Measurements from ENCODE around the gene PAX2.

Gene PAX2

DNA sequence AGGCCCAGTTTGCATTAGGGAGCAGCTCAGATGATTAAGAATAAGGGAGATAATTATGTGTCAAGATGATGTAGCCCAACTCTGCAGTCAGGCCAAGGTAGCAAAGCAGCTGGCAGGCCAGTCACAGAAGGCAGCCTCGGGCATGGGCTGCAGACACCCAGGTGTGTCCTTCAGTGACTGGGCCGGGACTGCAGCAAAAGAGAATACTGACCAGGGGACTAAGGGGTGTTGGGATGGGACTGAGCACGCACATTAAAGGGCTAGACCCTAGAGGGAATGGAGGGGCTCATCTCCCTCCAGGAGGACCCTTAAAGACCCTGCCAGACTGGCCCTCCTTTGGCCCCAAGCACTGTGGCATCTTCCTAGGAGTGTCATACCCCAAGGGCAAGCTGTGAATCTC, 38.7 kb downstream of the PAX2 start:
- no peak for DNase-seq (ENCODE audit: low read depth in 4 of 4, low spot score in 1 of 4)

GRCh38 chr10:100786591-100786990, 41.2 kb downstream of the PAX2 start:
- no peak for DNase-seq (ENCODE audit: low read depth in 4 of 4, low spot score in 1 of 4)

GRCh38 chr10:100788002-100788903, 42.9 kb downstream of the PAX2 start:
- no peak for DNase-seq (ENCODE audit: low read depth in 4 of 4, low spot score in 1 of 4)

- DNase-seq (ENCODE audit: low read depth in 4 of 4, low spot score in 1 of 4) = no peak
Measured at GRCh38 chr10:100790761-100791208, 45.4 kb downstream of the PAX2 start.

GRCh38 chr10:100791369-100792058, 46.1 kb downstream of the PAX2 start:
- no peak for DNase-seq (ENCODE audit: low read depth in 4 of 4, low spot score in 1 of 4)

GRCh38 chr10:100792574-100792973, 47.2 kb downstream of the PAX2 start:
- DNase-seq (ENCODE audit: low read depth in 4 of 4, low spot score in 1 of 4) = no peak

DNA sequence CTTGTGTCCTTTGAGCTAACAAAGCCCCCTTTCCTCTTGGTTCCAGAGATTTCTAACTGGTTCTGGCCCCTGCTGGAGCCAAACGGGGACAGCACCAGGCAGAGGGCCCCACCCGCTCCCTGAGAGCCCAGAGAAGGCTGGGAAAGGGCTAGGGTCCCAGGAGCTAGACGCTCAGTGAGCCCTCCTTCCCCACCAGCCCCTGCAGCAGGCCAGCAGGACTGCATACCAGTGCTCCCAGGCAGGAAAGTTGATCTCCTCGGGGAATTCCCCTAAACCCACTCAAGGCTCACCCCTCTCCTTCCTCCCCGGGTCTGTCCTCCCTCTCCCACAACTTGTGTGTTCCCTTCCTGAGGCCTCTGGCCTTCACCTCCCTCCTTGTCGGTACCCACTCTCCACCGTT, 47.7 kb downstream of the PAX2 start:
- DNase-seq (ENCODE audit: low read depth in 4 of 4, low spot score in 1 of 4) = no peak

DNA sequence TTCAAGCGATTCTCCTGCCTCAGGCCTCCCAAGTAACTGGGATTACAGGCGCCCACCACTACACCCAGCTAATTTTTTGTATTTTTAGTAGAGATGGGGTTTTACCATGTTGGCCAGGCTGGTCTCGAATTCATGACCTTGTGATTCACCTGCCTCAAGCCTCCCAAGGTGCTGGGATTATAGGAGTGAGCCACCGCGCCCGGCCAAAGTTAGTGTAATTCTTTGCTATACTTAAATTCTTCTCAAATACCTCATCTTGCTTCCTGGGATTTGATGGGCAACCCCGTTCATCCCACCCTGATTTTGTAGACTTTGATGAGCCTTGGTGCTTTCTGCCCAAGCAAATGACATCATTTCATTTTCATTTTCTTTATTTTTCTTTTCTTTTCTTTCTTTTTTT, 54.5 kb downstream of the PAX2 start:
- DNase-seq (ENCODE audit: low read depth in 4 of 4, low spot score in 1 of 4) = no peak

DNA sequence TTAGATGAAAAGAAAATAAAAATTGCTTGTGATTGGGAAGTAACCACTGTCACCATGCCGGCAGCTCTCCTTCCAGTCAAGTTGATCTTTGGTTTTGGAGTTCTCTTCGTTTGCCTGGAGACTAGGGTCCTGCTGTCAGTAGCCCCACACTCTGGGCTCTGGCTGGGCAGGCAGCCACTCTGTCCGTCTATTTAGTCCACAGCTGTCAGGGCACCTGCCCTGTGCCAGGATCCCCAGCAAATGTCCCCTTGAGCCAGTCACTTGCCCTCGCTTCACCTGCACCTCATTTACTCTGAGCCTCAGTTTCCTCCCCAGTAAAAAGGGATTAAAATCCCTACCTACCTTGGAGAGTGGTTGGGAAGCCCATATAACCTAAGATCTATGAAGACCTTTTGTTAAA, 55.5 kb downstream of the PAX2 start:
- DNase-seq (ENCODE audit: low read depth in 4 of 4, low spot score in 1 of 4) = no peak

DNA sequence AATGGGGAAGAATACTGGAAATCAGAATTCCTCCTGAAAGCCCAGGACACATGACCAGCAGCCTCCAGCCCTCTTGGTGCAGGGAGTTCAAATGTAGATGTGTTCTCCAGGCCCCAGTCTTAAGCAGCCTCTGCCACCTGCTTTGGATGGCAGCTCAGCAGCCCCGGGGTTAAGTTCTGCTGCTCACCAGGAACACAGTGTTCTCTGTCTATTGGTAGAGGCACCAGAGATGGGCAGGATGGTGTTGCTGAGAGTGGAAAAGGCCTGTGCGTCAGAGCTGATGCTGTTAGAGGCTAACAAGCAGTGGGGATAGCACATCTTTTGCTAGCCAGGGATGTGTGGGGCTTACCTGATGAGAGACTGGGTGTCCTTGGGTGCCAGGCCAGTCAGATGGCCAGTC, 56.8 kb downstream of the PAX2 start:
- DNase-seq (ENCODE audit: low read depth in 4 of 4, low spot score in 1 of 4) = no peak

DNA sequence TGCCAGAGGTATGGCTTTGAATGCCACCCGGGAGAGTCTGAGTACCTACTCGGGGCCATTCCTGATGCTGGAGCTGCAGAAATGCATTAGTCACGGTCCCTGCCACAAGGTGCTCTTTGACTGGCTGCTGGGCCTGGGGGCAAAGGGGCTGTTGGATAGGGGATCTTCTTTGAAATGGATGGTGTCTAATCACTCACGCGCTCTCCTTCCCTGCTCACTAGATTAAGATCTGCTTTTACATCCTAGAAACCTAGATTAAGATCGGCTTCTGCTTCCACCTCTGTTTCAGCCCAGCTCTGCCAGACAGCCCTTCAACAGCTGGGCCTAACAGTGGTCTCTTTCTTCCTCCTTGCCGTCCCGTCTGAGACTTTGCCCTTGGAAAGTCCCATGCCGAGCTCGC, 57.2 kb downstream of the PAX2 start:
- no peak for DNase-seq (ENCODE audit: low read depth in 4 of 4, low spot score in 1 of 4)

- DNase-seq (ENCODE audit: low read depth in 4 of 4, low spot score in 1 of 4) = no peak
Measured at GRCh38 chr10:100803492-100803891, 58.1 kb downstream of the PAX2 start.

GRCh38 chr10:100803908-100804307, 58.5 kb downstream of the PAX2 start:
- no peak for DNase-seq (ENCODE audit: low read depth in 4 of 4, low spot score in 1 of 4)

- DNase-seq (ENCODE audit: low read depth in 4 of 4, low spot score in 1 of 4) = no peak
Measured at GRCh38 chr10:100805543-100806355, 60.4 kb downstream of the PAX2 start.

DNA sequence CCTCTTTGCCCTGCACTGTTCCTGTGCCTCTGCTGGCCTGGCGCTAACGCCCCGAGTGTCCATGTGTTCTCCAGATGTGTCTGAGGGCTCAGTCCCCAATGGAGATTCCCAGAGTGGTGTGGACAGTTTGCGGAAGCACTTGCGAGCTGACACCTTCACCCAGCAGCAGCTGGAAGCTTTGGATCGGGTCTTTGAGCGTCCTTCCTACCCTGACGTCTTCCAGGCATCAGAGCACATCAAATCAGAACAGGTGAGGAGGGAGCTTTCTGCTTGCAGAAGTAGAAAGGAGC, 60.9 kb downstream of the PAX2 start:
- no peak for DNase-seq (ENCODE audit: low read depth in 4 of 4, low spot score in 1 of 4)

DNA sequence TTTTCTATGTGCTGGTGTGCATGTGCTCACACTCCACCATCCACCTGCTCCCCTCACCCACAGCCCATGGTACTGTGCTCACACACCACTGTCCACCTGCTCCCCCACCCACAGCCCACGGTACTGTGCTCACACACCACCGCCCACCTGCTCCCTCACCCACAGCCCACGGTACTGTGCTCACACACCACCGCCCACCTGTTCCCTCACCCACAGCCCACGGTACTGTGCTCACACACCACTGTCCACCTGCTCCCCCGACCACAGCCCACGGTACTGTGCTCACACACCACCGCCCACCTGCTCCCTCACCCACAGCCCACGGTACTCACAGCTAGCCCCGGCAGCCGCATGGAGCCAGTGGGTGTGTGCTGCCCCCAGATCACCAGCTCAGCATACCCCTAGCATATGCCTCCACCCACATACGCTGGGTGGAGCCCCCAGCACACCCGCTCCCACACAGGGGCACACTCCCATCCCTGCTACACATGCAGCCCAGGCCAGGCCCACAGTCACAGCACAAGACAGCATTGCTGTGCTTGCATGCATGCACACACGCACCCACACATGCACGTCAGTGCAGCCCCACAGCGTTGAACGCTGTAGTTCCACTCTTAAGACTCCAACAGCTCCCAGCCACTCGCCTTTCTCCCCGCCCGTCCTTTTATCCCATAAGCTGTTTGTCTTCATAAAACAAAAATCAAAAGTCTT, 62.0 kb downstream of the PAX2 start:
- no peak for DNase-seq (ENCODE audit: low read depth in 4 of 4, low spot score in 1 of 4)

DNA sequence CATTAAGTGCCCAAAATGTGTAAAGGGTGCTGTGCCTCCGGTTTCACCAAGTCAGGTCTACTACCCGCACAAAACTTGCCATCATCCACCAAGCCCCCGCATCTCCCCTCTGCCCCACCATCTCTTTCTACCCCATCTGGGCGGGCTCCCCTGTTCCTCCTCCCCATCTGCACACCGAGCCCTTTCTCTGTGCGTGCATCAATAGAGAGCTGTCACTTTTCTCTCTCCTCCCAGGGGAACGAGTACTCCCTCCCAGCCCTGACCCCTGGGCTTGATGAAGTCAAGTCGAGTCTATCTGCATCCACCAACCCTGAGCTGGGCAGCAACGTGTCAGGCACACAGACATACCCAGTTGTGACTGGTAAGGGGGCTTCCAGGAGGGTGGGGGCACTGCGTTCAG, 63.5 kb downstream of the PAX2 start:
- no peak for DNase-seq (ENCODE audit: low read depth in 4 of 4, low spot score in 1 of 4)

GRCh38 chr10:100810091-100810834, 64.9 kb downstream of the PAX2 start:
- no peak for DNase-seq (ENCODE audit: low read depth in 4 of 4, low spot score in 1 of 4)

DNA sequence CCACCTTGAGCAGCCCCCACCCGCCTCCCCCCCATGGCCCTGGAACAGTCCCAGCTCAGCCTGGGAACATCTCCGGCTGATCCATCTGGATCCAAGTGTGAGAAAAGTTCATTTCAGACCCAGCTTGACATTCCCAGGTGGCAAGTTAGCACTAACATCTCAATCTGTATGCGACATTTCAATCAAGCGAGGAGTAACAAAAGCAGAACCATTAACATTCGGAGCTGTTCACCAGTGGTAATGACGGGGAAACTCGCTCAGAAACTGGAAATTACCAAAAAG, 65.4 kb downstream of the PAX2 start:
- no peak for DNase-seq (ENCODE audit: low read depth in 4 of 4, low spot score in 1 of 4)

GRCh38 chr10:100811261-100811660, 65.9 kb downstream of the PAX2 start:
- no peak for DNase-seq (ENCODE audit: low read depth in 4 of 4, low spot score in 1 of 4)
